Hepatocyte (in vitro differentiated cells): ENCODE results near the gene PMM1. TPM values are rescaled to one million over a fixed set of nuclear protein-coding genes. Genes with fewer than 3 reads are reported as not detected.

ENCODE experiments used
- DNase-seq: peaks from one replicate; pipeline ENCODE4 v3.0.0-alpha.2; 2016; ENCODE audit warnings: low spot score
- H2AFZ ChIP-seq: fragments of 200-600 bp; sonication (generic); 2 replicates; pipeline ENCODE4 v1.6.0; 2016; ENCODE audit warnings: antibody characterized with exemption, mild to moderate bottlenecking
- H3K27ac ChIP-seq: fragments of 200-600 bp; sonication (generic); 2 replicates; pipeline ENCODE4 v1.5.1; 2016; ENCODE audit warnings: mild to moderate bottlenecking
- H3K27me3 ChIP-seq: fragments of 200-600 bp; sonication (generic); 2 replicates; pipeline ENCODE4 v1.6.1; 2016
- H3K36me3 ChIP-seq: fragments of 200-600 bp; sonication (generic); replicated peaks from 2 replicates; pipeline ENCODE4 v1.5.1; 2016; ENCODE audit warnings: low read depth; ENCODE audit not compliant: insufficient read depth
- H3K4me1 ChIP-seq: fragments of 200-600 bp; sonication (generic); 2 replicates; pipeline ENCODE4 v1.5.1; 2016; ENCODE audit warnings: mild to moderate bottlenecking, moderate library complexity; ENCODE audit not compliant: insufficient read depth
- H3K4me2 ChIP-seq: fragments of 200-600 bp; sonication (generic); 2 replicates; pipeline ENCODE4 v1.6.0; 2016
- H3K4me3 ChIP-seq: fragments of 200-600 bp; sonication (generic); 2 replicates; pipeline ENCODE4 v1.5.1; 2016; ENCODE audit warnings: mild to moderate bottlenecking
- H3K79me2 ChIP-seq: fragments of 200-600 bp; sonication (generic); 2 replicates; pipeline ENCODE4 v1.6.0; 2017; ENCODE audit warnings: mild to moderate bottlenecking
- H3K9me2 ChIP-seq: fragments of 200-600 bp; sonication (generic); replicated peaks from 2 replicates; pipeline ENCODE4 v1.6.0; 2017; ENCODE audit warnings: mild to moderate bottlenecking; ENCODE audit not compliant: insufficient read depth
- H3K9me3 ChIP-seq: fragments of 200-600 bp; sonication (generic); 2 replicates; pipeline ENCODE4 v1.5.1; 2016; ENCODE audit warnings: low read depth, mild to moderate bottlenecking
- H4K20me1 ChIP-seq: fragments of 200-600 bp; sonication (generic); 2 replicates; pipeline ENCODE4 v1.6.0; 2016; ENCODE audit warnings: mild to moderate bottlenecking; ENCODE audit not compliant: insufficient read depth, poor library complexity, severe bottlenecking
- EZH2 ChIP-seq: fragments of 200-600 bp; sonication (generic); IDR thresholded peaks from 2 replicates; pipeline ENCODE4 v1.6.1; 2016; ENCODE audit warnings: antibody characterized with exemption, mild to moderate bottlenecking, borderline replicate concordance
- EZH2phosphoT487 ChIP-seq: fragments of 200-600 bp; sonication (generic); IDR thresholded peaks from one replicate; pipeline ENCODE4 v1.6.1; 2018; ENCODE audit warnings: antibody characterized with exemption, mild to moderate bottlenecking, low read depth, moderate library complexity; ENCODE audit not compliant: unreplicated experiment, severe bottlenecking
- WGBS: methylation state at CpG from one replicate; pipeline ENCODE4 v1.1.6; 2016; ENCODE audit warnings: low lambda C conversion rate; ENCODE audit errors: missing lambda C conversion rate; 5-methylcytosine and 5-hydroxymethylcytosine counted together
- polyA plus RNA-seq: library from polyadenylated mRNA; unstranded; fragments of >200 nt; fragmentation: Nextera tagmentation; extraction: Ambion mirVana; gene quantifications from 2 replicates; pipeline ENCODE4 v1.2.1, GENCODE V29; 2016
- total RNA-seq: library from RNA; depleted of rRNA; stranded (reverse); fragments of >200 nt; gene quantifications from 2 replicates; pipeline ENCODE4 v1.2.3, GENCODE V29; 2014
- TF ChIP-seq, protein P1 (sequence below): fragments of 200-600 bp; sonication (generic); IDR thresholded peaks from 2 replicates; pipeline ENCODE4 v1.5.1; 2016; ENCODE audit warnings: antibody characterized with exemption, mild to moderate bottlenecking; ENCODE audit not compliant: poor library complexity

PMM1 gene
- total and polyA plus RNA-seq, 2 experiments from 2014 or later = 36.5 to 68.7 TPM

DNA sequence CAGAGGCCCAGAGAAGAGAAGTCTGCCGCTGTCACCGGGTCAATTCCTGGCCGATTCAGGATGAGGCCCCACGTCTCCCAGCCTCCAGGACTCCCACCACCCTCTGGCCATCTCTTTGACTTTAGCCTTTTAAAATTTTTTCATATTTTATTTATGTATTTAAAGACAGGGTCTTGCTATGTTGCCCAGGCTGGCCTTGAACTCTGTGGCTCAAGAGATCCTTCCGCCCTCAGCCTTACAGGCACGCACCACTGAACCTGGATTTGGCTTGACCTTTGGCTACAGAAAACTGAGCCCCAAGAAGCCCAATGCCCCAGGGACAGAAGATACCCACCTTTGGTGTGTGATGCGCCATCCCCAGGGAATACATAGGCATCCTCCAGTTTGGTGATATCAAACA is 49.3 kb downstream of the PMM1 start:
- no peak for DNase-seq
- peaks cover 22% of the 10 kb centered on the region for H3K4me1 ChIP-seq
- H3K27ac ChIP-seq = no peak overlapping the region
- H3K79me2 ChIP-seq = peaks cover 52% of the 10 kb centered on the region
- no peaks in the 10 kb centered on the region for H3K36me3 ChIP-seq
- no peak overlapping the region for H3K4me3 ChIP-seq
- no peak for TF ChIP-seq EZH2
- no peak for TF ChIP-seq EZH2phosphoT487
- TF ChIP-seq, protein P1, sequence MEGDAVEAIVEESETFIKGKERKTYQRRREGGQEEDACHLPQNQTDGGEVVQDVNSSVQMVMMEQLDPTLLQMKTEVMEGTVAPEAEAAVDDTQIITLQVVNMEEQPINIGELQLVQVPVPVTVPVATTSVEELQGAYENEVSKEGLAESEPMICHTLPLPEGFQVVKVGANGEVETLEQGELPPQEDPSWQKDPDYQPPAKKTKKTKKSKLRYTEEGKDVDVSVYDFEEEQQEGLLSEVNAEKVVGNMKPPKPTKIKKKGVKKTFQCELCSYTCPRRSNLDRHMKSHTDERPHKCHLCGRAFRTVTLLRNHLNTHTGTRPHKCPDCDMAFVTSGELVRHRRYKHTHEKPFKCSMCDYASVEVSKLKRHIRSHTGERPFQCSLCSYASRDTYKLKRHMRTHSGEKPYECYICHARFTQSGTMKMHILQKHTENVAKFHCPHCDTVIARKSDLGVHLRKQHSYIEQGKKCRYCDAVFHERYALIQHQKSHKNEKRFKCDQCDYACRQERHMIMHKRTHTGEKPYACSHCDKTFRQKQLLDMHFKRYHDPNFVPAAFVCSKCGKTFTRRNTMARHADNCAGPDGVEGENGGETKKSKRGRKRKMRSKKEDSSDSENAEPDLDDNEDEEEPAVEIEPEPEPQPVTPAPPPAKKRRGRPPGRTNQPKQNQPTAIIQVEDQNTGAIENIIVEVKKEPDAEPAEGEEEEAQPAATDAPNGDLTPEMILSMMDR = no peak
- no peaks in the 10 kb centered on the region for H3K9me3 ChIP-seq
- no peaks in the 10 kb centered on the region for H3K9me2 ChIP-seq
- H4K20me1 ChIP-seq = peaks cover 20% of the 10 kb centered on the region
- H3K4me2 ChIP-seq = no peak overlapping the region
- no peaks in the 10 kb centered on the region for H3K27me3 ChIP-seq
- WGBS = 95% methylated on average over 7 of the region's 7 CpGs
- H2AFZ ChIP-seq = no peak overlapping the region

DNA sequence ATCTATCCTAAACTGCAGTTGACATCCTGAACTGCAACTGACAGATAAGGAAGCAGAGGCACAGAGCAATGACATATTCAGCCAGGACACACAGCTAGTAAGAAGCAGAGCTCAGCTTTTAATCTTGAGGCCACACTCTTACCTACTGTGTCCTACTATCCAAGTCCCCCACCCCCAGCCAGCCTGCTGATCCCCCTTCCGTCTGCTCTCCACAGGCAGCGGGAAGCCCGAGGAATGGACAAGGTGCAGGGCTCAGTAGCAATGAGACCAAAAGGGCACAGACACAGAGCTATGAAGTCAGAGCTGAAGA is 49.7 kb downstream of the PMM1 start:
- 82% methylated on average over 3 of the region's 3 CpGs for WGBS
- H3K4me1 ChIP-seq = peaks cover 21% of the 10 kb centered on the region

DNA sequence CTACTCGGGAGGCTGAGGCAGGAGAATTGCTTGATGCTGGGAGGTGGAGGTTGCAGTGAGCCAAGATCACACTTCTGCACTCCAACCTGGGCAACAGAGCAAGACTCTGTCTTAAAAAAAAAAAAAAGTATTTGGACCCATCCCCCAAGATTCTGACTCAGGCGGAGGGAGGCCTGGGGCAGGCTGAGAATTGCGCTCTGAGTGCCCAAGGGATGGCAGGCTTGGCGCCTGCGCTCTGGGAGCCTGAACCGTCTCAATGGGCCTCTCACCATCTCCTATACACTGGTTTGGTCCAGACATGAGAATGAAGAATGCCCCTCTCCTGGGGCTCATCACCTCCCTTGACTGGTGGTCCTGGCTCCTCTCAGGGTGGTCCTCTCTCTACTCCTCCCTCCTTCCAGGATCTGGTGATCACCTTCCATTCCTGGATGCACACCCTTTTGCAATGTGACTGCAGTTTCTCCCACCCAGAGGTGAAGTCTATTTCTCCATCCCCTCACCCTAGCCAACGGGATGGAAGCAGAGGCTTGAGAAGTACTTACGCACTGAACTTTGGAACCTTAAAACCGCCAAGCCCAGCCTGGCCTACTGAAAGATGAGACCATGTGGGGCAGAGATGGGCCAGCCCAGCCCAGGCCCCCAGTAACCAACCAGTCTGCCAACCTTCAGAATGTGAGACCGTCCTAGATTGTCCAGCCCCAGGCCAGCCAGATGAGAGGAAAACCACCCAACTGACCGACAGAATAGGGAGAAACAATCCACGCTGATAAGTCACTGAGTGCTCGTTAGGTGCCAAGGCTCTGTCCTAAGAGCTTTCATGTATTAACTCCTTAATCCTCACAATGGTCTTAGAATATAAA is 50.3 kb downstream of the PMM1 start:
- no peak overlapping the region for H3K27ac ChIP-seq
- no peak overlapping the region for H3K4me3 ChIP-seq
- no peak for DNase-seq
- H4K20me1 ChIP-seq = peaks cover 20% of the 10 kb centered on the region
- H3K79me2 ChIP-seq = peaks cover 50% of the 10 kb centered on the region
- no peaks in the 10 kb centered on the region for H3K9me2 ChIP-seq
- H2AFZ ChIP-seq = no peak overlapping the region
- no peak overlapping the region for H3K4me2 ChIP-seq
- 85% methylated on average over 13 of the region's 13 CpGs for WGBS
- H3K4me1 ChIP-seq = peaks cover 17% of the 10 kb centered on the region
- TF ChIP-seq EZH2phosphoT487 (no peak), EZH2 (no peak)
- H3K9me3 ChIP-seq = no peaks in the 10 kb centered on the region
- no peaks in the 10 kb centered on the region for H3K27me3 ChIP-seq
- H3K36me3 ChIP-seq = no peaks in the 10 kb centered on the region

More for the DNA sequence above, 49.7 kb downstream of the PMM1 start:
- Histone ChIP-seq H3K79me2 (peaks cover 50% of the 10 kb centered on the region), H3K36me3 (no peaks in the 10 kb centered on the region), H2AFZ (no peak overlapping the region), H3K4me3 (no peak overlapping the region), H3K4me2 (no peak overlapping the region), H3K27ac (no peak overlapping the region), H4K20me1 (peaks cover 20% of the 10 kb centered on the region), H3K27me3 (no peaks in the 10 kb centered on the region), H3K9me2 (no peaks in the 10 kb centered on the region), H3K9me3 (no peaks in the 10 kb centered on the region)
- TF ChIP-seq EZH2 (no peak), EZH2phosphoT487 (no peak)
- TF ChIP-seq, protein P1 = no peak
- no peak for DNase-seq

DNA sequence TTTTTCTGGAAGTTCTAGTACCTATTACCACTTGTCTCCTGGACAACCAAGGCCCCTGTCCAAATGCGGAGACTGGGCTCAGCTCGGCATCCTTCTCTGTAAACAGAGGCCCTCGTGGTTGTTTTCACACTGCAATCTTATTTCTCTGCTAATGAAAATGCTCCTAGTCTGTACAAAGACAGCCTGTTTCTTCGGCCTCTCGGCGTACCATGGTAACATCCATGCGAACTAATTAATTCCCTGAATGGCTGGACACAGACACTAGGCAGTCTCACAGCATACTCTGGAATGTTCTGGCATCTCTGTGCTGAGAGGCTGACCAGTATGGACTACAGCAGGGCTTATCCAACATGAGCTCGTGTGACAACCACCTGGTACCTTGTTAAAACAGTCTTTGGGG is 51.1 kb downstream of the PMM1 start:
- no peak for TF ChIP-seq EZH2
- Histone ChIP-seq H3K4me1 (peaks cover 17% of the 10 kb centered on the region), H4K20me1 (peaks cover 20% of the 10 kb centered on the region), H3K9me3 (no peaks in the 10 kb centered on the region), H2AFZ (no peak overlapping the region), H3K27ac (no peak overlapping the region), H3K4me3 (no peak overlapping the region), H3K4me2 (no peak overlapping the region), H3K36me3 (no peaks in the 10 kb centered on the region), H3K9me2 (no peaks in the 10 kb centered on the region), H3K27me3 (no peaks in the 10 kb centered on the region), H3K79me2 (peaks cover 48% of the 10 kb centered on the region)
- WGBS = 92% methylated on average over 8 of the region's 8 CpGs
- no peak for DNase-seq
